HG03135 (cell line): ENCODE results near the gene GLRX3.

Experiments
- ATAC-seq: cut with Tn5 transposase; IDR thresholded peaks from one replicate; pipeline ENCODE4 v1.9.1; 2021; ENCODE audit warnings: mild to moderate bottlenecking, moderate library complexity; ENCODE audit not compliant: unreplicated experiment

The GLRX3 gene

GRCh38 chr10:130203626-130204025, 67.4 kb downstream of the GLRX3 start:
- no peak for ATAC-seq

- ATAC-seq = no peak
These were observed 70.1 kb downstream of the GLRX3 start for GRCh38 chr10:130206216-130206737.

GRCh38 chr10:130207205-130207604, 71.0 kb downstream of the GLRX3 start:
- ATAC-seq = no peak

- ATAC-seq = no peak
These were observed 72.6 kb downstream of the GLRX3 start for GRCh38 chr10:130208807-130209206.

- no peak for ATAC-seq
These were observed 76.6 kb downstream of the GLRX3 start for GRCh38 chr10:130212746-130213145.

GRCh38 chr10:130213286-130214080, 77.3 kb downstream of the GLRX3 start:
- no peak for ATAC-seq

GRCh38 chr10:130214431-130214830, 78.2 kb downstream of the GLRX3 start:
- ATAC-seq = no peak

- no peak for ATAC-seq
These were observed 79.2 kb downstream of the GLRX3 start for GRCh38 chr10:130215151-130215930.

GRCh38 chr10:130215931-130216231, 79.7 kb downstream of the GLRX3 start:
- no peak for ATAC-seq

- no peak for ATAC-seq
These were observed 82.0 kb downstream of the GLRX3 start for GRCh38 chr10:130218181-130218641.

- ATAC-seq = no peak
These were observed 82.7 kb downstream of the GLRX3 start for GRCh38 chr10:130218936-130219335.

GRCh38 chr10:130220251-130221185, 84.3 kb downstream of the GLRX3 start:
- ATAC-seq = no peak

- no peak for ATAC-seq
These were observed 85.5 kb downstream of the GLRX3 start for GRCh38 chr10:130221456-130222375.

- ATAC-seq = no peak
These were observed 86.2 kb downstream of the GLRX3 start for GRCh38 chr10:130222381-130222780.

GRCh38 chr10:130224228-130224627, 88.0 kb downstream of the GLRX3 start:
- ATAC-seq = no peak

- ATAC-seq = no peak
These were observed 89.8 kb downstream of the GLRX3 start for GRCh38 chr10:130226012-130226411.

- ATAC-seq = no peak
These were observed 91.7 kb downstream of the GLRX3 start for GRCh38 chr10:130227883-130228282.
